Suppressor macrophage treated with lipopolysaccharide for 1 hour (primary cell): Measurements from ENCODE around the gene ITK.

Experiments
- DNase-seq, 3 donors: peaks; one replicate each; pipeline ENCODE4 v3.0.0-alpha.2; 2020 to 2022

The ITK gene

DNA sequence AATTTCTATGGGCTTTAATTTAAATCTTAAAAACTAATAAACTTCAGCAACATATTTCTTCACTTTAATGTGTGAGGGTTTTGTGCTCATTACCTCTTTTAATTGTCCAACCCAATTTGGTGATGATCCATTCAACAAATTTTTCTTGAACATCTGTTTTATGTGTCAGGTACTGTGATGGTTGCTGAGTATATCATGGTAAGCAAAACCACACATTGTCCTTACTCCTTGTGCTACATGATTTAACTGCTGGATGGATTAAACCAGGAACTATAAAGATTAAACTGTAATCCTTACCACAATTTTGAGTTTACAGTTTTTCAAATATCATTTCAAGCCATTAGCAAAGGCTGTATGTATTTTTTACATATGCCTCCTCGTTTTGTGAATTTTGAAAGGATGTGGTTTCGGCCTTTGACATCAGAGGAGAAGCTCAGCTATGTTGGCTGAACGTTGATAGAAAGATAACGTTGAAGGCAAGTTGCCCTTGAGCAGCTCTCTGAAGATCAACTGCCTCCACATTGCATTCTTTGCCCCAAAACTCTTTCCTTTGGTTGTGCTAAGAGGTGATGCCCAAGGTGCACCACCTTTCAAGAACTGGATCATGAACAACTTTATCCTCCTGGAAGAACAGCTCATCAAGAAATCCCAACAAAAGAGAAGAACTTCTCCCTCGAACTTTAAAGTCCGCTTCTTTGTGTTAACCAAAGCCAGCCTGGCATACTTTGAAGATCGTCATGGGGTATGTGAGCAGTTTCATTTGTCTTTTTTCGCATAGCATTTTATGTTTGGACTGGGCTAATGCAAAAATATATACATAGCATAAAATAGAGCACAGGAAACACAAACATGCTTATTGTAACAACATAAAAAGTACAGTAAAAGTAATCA is at the start of gene ITK:
ITK (plus strand) TSS at position 467 of the 891 bp plus-strand sequence; CDS start at position 605, 138 bp downstream.
- no peak for DNase-seq

DNA sequence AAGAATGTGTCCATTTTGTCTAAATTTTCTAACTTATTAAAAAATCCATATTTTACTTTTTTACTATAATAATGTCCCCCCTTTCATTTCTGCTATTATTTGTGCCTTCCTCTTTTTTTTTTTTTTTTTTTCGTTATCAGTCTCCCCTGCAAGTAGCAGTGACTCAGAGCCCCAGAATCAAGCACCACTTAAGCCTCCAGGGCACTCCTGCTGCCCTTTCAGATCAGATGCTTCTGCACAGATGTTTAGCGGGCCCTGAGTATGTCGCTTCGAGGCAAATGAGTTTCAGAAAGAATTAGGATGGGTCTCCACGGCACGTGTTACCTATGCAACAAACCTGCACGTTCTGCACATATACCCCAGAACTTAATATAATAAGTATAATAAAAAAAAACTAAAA is 49.7 kb upstream of the ITK start:
- DNase-seq = peak; percentile 31 to 56 (median 42)

DNA sequence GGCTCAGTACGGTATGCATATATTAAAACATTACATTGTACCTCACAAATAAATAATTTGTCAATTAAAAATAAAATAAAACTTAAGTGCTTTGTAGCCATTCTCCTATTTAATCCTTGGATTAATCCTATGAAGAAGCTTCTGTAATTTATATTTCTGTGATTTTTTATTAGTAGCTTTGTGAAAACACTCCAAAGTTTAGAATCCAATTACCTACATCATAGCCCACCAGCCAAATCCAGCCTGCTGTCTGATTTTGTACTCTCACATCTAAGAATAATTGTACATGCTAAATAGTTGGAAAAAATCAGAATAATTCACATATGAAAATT is 48.4 kb upstream of the ITK start:
- DNase-seq = no peak

DNA sequence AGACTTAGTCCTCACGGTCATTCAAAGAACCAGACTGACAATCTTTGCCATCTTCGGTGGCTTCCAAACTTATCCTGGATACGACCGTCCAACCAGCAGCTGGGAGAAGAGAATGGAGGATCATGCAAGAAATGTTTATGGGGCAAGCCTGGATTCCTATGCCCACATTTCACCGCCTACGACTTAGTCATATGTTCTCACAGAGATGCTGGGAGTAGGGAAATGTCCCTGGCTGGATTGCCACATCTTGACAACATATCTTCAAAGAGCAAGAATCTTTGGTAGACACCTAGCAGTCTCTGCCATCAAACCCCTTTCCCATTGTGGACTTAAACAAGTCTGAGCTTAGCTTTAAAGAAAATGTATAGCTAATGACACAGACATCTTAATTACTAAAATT is 42.9 kb upstream of the ITK start:
- peak; percentile 62 to 68 (median 63) for DNase-seq

DNA sequence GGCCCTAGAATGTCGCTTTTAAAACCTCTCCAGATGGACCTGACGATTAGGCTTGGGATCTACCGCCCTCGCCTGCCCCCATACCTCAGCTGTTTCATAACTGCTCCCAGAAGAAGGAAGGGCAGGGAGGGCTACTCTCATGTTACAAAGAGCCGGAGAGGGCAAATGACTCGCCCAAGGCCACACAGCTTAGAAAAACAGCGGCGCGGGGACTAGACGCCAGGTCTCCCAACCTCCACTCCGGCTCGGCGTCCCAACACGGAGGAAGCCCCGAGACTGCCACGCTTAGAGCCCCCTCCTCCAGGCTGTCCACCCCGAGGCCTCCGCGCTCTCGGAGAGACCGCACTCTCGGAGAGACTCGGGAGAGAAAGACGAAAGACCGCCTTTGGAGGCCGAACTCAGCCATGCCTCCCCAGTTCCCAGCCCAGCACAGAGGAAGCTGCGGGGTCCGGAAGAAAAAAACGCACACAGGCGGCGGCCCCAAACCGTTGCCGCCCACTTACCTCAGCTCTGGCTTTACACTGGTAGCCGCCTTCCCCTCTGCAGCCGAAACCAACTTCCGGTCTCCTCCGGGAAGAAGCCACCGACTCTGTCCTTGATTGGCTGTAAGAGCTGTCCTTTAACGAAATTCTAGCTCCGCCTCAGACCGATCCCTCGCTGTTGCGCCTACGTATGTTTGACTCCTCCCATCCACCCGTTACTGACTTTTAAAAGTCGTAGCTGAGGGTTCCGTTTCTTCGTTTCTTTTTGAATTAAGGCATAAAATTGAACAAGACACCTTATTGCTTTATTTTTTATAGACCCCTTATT is 38.1 kb upstream of the ITK start, which contains the start of gene MED7:
MED7 (minus strand) TSS at position 549 of the 810 bp plus-strand sequence. CDS start 3,434 bp downstream, outside the sequence.
- DNase-seq = peak; percentile 97 to 99 (median 99)

DNA sequence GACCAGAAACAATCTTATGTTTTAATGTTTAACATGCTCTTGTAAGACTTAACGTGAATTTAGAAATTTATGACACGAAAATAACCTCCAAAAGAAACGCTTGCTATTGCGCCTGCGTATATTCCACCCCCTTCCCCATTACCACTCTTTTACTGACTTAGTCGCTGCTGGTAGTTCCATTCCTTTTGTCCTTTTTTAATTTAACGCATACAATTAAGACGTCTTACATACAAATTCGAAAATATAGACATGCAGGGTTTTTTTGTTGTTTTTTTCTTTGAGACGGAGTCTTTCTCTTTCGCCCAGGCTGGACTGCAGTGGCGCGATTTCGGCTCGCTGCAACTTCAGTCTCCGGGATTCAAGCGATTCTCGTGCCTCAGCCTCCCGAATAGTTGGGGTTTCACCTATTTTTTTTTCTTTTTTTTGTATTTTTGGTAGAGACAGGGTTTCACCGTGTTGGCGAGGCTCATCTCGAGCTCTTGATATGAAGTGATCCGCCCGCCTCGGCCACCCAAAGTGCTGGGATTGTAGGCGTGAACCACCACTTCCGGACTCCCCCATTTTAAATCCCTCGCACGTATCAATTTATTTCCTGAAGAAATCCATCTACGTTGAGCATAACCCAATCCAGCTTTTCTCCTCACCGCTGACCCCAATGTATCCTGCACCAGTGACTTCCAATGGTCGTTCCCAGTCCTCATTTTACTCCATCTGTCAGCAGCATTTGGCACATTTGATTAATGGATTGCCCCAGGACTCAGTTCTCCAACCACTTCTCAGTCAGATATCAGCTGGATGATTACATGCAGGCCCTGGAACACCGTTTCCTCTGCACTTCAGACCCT is 37.3 kb upstream of the ITK start:
- peak in 1 of 3 donors; percentile 30 for DNase-seq

DNA sequence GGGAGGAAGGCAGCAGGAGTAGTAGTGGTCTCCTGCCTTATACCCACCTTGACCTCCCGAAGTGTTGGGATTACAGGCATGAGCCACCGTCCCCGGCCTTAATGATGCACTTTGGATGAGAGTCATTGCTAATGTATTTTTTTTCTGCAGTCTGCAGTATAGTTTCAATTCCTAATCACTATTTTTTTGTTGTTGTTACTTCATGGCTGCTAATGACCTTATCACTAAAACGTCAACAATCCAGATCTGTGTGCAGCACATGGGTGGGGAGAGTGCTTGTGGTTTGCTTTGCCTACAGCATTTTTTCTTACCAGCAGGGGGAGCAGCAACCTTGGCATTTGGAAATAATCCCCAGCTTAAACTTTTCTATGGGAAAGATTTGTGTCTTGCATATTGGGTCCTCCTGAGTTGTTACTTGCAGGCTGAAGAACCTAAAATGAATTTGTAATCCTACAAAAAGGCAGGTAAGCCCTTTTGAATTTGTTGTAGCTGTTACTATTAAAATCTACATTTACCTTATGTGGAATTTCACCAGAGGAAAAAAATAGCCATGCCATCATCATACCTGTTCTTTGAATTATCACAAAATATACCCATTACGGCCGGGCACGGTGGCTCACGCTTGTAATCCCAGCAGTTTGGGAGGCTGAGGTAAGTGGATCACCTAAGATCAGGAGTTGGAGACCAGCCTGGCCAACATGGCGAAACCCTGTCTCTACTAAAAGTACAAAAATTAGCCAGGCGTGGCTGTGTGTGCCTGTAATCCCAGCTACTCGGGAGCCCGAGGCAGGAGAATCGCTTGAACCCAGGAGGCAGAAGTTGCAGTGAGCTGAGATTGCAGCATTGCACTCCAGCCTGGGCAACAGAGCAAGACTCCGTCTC is 31.7 kb upstream of the ITK start:
- peak; percentile 75 to 87 (median 85) for DNase-seq

DNA sequence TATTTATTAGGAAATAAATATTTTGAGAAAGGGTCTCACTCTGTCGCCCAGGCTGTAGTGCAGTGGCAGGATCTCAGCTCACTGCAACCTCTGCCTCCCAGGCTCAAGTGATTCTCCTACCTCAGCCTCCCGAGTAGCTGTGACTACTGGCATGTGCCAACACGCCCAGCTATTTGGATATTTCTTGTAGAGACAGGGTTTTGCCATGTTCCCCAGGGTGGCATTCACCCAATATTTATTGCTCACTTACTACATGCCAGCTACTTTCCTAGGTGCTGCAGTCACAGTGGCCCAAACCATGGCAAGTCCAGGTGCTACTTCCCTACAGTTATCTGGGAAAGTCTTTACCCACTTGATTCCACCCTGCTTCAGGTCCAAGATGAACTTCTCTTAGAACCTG is 29.6 kb upstream of the ITK start:
- no peak for DNase-seq

DNA sequence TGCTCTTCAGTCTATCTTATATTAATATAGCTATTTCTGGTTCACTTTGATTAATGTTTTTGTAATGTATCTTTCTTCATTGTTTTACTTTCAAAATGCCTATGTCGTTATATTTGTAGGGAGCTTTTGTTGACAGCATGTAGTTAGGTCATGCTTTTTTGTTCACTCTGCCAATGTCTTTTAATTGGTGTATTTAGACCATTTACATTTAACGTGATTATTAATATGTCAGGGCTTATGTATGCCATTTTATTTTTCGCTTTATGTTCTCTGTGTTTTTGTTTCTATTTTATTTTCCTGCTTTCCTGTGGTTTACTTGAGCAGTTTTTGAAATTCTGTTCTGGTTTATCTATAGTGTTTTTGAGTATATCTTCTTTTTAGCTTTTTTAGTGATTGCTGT is 25.3 kb upstream of the ITK start:
- DNase-seq = no peak

DNA sequence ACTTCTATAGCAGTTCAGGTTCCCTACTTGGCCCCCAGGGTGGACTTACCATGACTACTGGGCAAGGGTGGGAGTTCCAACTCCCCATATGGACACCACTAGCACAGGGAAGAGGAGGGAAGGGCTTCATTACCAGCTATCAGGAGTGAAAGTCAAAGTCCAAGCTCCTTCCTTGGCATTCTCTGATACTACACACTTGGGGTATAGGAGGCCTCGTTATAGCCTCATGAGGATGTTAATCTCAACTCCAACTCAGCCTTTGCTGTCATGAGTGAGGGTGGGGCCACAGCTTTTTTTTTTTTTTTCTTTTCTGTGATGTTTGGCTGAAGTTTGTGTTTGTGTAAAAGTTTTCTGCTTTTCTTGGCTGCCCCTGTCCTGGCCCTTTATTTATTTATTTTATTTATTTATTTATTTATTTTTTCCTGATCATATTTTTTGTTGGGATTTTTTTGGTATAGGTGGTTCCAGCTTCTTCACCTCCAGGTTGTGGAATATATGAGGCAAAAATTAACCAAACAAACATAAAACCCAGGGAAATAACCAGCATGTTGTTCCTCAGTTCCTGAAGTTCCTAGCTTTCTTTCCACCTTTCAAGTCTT is 23.2 kb upstream of the ITK start:
- DNase-seq = no peak

DNA sequence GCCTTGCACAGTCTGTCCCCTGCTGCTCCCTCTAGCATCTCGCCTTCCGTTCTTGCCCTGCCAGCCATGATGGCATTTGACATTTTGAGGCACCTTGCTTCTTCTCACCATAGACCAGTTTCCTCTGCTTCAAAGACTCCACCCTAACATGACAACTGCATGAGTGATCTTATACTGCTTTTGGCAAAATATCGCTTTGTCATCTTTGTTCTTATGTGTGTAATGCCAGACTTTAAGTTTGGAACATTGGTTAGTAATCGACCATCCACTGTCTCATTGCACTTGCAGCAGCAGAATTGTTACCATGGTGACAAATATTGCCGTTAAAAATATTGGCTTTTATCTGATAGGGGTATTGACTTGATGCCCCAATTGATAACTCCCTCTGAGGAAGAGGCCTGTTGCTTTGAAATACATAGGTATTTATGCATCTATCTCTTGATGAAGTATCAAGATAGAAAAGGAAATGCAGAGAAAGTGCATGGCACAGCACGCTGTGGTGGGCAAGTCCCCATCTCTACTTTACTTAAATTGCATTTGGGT is 21.4 kb upstream of the ITK start:
- no peak for DNase-seq

DNA sequence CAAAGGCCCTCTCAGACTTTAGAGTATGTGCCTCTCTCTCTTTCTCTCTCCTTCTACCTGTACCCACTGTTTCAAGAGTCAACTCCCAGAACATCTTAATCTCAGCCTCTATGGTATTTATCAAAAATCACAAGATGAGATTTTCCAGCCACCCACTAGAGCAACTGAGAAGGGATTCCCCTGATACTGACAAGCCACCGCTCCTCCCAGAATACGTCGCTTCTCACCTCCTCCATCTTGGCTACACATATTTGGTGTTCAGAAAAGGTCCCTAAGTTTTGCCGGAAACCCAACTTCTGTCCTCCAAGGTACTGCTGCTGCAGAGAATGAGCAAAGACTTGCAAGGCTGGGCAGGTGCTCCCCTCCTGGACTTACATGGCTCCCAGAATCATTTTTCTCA is 20.6 kb upstream of the ITK start:
- no peak for DNase-seq

DNA sequence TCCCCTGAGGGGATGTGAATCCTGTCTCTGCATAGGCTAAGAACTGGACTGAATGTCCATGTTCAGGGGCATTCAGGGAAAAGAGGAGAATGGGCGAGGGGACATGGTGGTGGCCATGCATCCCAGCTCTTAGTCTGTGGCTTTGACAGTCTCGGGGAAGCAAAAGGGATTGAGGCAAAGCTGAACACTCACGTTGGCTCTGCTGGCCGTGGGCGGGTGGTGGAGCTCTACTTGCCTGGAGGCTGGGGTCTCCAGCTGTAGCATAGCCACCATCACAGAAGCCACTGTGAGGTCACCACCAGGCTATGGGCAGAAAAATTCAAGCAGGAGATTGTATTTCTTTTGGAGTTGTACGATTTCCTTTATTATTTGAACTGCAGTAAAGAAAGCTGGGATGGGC is 18.6 kb upstream of the ITK start:
- DNase-seq = no peak

DNA sequence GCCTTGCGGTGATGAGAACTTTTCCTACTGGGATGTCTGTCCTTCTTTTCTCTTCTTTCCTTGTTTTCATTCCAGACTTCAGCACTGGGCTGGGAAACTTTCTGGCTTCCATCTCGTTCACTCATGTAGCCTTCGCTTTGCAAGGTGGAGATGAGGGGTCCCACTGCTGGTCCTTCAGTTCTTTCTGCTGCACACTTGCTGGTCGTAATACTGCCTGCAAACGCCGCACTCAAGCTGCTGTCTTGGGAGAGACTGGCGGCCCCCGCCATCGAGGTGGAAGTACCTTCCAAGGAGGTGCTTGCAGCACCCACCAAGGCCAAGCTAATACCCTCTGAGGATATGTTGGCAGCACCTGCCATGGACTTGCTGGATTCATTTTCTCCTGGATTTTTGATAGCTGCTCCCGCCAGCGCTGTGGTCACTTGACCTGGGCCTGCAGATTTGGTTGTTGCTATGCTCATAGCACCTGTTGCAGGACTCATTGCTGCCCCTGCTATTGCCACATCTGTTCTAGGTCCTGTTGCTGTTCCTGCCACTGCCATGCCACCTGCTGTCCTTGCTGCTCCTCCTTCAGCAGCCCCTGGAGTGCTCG is 17.6 kb upstream of the ITK start:
- no peak for DNase-seq

DNA sequence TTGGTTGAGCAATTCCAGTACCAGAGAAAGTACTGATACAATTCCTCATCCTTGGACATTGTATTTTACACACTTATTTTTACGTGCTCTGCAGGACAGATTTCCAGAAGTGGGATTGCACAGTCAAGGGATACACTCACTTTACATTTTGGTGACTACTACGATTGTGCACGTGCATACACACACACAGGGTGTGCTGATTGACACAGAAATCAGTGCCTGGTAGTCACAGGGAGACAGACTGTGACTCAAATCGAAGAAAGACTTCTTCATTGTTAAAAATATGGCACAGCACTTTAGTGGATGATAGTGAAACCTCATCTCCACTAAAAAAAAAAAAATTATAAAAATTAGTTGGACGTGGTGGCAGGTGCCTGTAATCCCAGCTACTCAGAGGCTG is 16.1 kb upstream of the ITK start:
- DNase-seq = no peak

DNA sequence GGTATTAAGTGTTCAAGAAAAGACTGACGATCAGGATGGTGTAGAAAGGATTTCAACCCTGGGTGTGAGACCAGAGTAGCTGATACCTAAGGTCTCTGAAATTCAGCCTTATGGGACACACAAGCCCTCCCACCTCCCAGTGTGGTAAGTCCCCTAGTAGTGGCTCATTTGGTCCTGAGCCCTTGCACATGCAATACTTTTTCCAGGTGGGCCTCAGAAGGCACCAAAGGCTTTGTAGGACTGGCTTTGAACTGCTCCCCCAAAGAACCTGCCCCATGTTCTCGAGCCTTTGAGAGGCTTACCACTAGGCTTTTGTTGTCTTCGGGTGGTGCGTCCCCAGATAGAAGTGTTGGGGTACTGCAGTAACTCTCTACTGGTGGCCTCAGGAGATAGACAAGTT is 15.4 kb upstream of the ITK start:
- no peak for DNase-seq

DNA sequence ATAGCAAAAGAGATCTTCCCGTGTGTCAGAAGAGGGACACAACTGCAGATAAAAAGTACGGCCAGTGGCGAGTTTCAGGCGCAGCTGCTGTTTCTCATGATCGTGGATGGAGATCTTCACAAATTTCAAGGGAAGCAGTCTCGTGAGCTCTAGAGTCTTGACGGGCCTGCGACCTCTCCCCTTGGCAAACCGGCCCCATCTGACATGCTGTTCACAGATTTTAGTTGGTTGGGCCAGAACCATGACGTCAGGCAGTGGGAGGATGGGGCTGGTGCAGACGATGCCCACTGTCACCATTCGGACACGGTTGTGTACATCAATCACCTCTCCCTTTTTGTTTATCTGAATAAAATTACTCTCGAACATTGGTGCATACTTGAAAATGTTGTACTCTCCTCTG is 15.0 kb upstream of the ITK start:
- no peak for DNase-seq

DNA sequence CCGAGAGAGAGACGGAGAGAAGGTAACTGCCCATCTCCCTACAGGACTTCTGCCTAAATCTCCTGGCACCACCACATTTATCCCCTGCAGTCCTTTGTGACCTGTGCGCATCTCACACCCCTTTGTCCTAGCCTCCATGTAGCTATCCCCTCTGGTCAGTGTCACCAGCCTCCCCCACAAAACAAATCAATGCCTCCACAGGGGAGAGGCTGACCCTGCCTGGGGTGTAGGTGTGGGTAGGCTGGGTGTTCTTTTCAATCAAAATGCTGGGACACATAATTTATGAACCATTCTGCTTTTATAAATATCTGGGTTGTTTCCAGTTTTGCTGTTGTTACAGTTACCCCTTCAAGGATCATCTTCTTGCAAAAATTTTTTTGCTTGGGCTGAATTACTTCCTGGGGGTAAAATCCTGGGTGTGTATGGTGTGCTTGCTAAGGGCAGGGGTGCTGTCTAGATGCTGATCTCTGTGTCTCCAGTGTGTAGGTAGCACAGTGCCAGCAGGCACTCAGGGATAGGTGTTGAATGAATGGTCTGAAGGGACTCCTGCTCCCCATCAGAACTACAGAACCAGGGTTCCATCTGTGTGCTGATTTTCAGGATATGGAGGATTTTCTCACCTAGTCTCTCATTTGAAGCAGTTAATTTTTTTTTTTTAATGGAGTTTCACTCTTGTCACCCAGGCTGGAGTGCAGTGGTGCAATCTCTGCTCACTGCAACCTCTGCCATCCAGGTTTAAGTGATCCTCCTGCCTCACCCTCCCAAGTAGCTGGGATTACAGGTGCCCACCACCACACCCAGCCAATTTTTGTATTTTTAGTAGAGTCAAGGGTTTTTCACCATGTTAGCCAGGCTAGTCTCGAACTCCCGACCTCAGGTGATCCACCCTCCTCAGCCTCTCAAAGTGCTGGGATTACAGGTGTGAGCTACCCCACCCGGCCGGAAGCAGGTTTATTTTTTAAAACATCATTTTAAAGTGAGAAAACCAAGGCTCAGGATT is 14.1 kb upstream of the ITK start, which contains the start of gene GARIN3:
GARIN3 (minus strand) TSS at position 51 of the 1,000 bp plus-strand sequence. CDS start 96 bp downstream, outside the sequence.
- DNase-seq = no peak

DNA sequence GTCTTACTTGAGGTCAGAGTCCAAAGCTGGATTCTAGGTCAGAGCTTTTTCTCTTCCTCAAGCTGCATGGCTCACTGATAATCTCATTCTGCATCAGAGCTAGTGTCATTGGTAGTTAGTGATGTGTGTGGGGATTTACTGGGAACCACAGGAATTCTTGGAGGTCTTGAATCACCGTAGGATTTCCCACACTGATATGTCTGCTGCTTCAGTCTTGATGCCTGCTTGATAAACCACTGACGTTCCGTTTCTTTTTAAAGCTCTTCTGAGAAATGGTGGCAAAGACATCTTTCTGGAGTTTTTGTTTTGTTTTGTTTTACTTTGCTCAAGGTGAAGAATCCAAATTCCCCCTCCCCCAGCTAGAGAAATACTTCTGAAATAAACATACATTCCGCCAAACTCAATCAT is 13.4 kb upstream of the ITK start:
- peak in 1 of 3 donors; percentile 23 for DNase-seq
